Fibroblast of peridontal ligament (primary cell): ENCODE data around the gene ZNF391.
A peak's percentile ranks its signal among the peaks of the same experiment; 100 is the strongest.
"Not testable (repeated sequence)": the region's sequence is repeated elsewhere in the genome, so short reads cannot be mapped to it uniquely, and the experiment has no call there.

ENCODE experiments used
- DNase-seq: peaks from one replicate; pipeline ENCODE4 v3.0.0-alpha.2; 2010; ENCODE audit errors: extremely low read depth

Gene ZNF391

DNA sequence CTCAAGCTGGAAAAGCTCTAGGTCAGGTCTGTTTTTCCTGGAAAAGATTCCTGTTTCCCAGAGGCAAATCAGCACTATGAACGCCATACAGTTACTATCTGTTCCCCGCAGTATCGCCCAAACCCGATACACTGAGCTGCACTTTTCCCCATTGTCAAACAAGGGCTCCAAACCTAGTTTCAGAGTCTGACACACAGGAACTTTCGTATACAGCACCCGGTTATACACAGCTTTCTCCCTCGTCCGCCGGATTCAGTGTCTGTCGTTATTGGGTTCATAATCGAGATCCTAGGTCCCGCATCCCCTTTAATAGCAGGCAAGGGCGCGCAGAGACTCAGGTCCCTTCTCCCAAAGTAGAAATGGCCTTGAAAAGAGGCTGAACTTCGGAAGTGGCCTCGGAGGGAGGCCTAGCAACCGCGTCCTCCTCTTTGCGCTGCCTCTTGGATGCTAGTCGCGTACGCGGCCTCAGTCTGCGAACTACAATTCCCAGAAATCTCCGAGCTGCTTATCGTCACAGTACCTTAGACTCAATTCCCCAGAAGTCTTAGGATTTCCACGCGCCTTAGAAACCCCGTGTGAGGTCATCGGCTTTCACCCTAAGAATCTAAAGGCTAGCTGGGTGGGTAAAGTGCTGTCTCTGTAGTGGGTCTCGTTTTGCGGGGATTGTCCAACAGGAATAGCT lies 34.2 kb downstream of the ZNF391 start:
- no peak for DNase-seq

DNA sequence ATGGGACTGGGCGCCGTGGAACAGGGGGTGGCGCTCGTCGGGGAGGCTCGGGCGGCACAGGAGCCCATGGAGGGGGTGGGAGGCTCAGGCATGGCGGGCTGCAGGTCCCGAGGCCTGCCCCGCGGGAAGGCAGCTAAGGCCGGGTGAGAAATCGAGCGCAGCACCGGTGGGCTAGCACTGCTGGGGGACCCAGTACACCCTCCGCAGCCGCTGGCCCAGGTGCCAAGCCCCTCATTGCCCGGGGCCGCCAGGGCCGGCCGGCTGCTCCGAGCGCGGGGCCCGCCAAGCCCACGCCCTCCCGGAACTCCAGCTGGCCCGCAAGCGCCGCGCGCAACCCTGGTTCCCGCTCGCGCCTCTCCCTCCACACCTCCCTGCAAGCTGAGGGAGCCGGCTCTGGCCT lies 36.3 kb downstream of the ZNF391 start:
- not testable (repeated sequence) for DNase-seq

DNA sequence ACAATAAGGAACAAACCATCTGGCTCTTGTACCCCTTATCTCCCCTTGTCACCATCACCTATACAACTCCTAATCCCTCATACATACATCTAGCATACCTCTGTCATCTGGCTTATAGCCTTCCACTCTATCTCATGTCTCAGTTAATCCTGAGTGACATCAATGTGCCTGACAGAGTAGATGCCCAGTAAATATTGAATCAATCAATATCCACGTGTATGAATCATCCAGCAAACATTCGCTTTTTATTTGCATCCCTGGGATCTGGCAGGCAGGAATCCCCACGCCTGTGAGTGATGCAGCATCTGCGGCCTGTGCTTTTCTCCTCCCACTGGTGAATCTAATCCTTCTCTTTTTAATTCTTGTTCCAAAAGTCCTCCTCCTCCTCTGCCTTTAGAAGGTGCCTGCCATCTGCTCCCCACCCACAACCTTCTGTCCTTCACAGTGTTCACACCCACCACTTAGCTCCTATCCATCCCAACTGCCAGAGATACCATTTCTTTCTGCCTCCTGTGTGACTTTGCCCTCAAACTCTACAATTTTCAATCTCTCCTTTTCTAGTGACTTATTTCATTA lies 37.6 kb downstream of the ZNF391 start:
- DNase-seq = no peak

DNA sequence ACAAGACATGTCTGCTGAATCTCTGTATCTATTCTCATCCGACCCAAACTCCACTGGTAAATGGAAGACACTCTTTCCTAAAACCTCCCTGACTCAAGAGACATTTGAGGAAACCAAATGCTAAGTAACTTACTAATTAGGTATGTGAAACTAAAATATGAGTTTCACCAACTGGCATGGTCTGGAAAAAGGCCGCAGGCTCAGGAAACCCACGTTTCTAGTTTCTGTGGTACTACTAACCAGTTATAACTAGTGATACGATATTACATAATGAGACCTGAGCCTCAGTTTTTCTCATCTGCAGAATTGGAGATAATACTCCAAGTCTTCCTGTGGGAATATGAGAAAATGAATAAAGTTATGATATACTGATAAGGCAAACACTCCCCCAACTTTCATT lies 39.9 kb downstream of the ZNF391 start:
- DNase-seq = no peak

DNA sequence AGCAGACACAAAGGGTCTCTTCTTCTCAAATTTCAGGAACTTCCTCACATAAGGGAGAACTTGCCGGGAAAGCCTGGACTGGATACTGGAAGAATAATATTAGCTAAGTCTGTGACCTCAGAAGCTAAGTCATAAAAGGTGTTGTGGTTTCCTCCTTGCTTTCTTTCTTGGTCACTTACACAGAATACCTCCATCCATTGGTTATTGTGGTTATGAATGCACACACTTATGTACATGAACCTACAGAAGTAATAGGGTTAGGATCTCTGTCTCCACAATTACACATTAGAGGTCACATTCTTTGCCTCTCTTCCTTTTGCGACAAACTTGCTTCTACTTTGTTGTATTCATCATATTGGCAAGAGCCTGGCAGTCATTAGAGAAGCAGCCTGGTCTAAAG lies 40.4 kb downstream of the ZNF391 start:
- no peak for DNase-seq

DNA sequence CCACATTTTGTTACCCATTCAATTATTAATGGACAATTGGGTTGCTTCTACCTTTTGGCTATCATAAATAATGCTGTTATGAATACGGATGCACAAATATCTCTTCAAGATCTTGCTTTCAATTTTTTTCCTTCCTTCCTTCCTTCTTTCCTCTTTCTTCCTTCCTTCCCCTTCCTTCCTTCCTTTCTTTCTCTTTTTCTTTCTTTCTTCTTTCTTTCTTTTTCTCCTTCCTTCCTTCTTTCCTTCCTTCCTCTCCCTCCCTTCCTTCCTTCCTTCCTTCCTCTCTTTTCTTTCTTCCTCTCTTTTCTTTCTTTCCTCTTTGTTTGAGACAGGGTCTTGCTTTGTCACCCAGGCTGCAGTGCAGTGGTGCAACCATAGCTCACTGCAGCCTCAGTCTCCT lies 45.2 kb downstream of the ZNF391 start:
- no peak for DNase-seq

DNA sequence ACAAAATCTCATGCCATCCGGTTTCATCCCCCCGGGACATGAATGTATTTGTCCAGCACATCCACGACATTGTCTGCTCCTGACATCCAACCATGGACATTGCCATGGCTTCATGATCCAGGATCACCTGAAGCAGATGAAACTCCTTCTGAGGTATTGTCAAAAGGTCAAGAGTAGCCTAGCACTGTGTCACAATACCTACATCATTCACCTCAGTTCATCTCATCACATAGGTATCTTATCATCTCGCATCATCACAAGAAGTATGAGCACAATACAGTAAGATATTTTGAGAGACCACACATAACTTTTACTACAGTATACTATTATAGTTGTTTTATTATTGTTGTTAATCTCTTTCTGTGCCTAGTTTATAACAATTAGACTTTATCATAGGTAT lies 50.8 kb downstream of the ZNF391 start:
- DNase-seq = no peak

DNA sequence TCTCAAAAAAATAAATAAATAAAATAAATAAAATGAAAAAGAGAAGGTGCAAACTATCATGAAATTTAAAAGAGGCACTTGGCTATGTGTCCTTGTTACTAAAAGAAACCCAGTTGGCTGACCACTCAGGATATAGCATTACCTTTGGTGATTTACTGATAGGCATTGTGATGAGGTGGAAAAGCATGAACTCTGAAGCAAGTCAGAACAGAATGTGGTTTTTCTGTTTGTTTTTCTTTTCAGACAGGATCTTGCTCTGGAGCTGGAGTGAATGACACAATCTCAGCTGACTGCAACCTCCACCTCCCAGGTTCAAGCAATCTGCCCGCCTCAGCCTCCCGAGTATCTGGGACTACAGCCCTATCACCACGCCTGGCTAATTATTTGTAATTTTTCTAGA lies 52.4 kb downstream of the ZNF391 start:
- no peak for DNase-seq

DNA sequence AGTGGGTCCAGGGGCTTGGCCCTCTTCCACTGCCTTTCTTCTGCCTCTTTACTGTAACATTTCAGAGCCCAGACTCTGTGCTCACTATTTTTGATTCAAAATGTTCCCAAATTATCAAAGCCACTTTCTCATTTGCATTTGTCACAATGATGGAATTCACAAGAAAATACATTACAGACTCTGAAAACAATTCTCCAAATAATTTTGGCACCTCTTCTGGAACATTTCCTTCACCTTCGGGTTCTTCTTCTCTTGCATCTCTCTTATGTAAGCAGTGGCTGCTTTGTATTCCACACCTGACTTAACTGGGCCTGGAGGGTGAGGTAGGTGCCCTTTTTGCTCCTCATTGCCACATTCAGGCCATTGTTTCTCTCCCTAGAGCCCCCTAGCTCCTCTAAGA lies 54.4 kb downstream of the ZNF391 start:
- DNase-seq = no peak

DNA sequence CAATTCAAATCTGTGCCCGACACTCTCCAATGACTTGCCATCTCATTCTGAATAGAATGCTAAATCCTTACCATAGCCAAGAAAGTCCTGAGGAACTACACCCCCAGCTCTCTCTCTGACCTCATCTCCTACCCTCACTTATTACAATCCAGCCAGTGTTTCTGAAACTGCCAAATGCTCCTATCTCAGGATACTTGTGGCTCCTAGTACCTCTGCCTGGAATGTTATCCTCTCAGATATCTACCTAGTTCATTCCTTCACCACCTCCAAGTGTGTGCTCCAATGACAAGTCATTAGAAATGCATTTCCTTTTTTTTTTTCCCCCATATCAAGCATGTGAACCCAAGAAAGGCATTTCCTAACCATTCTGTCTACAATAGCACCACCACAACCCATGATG lies 59.9 kb downstream of the ZNF391 start:
- no peak for DNase-seq

DNA sequence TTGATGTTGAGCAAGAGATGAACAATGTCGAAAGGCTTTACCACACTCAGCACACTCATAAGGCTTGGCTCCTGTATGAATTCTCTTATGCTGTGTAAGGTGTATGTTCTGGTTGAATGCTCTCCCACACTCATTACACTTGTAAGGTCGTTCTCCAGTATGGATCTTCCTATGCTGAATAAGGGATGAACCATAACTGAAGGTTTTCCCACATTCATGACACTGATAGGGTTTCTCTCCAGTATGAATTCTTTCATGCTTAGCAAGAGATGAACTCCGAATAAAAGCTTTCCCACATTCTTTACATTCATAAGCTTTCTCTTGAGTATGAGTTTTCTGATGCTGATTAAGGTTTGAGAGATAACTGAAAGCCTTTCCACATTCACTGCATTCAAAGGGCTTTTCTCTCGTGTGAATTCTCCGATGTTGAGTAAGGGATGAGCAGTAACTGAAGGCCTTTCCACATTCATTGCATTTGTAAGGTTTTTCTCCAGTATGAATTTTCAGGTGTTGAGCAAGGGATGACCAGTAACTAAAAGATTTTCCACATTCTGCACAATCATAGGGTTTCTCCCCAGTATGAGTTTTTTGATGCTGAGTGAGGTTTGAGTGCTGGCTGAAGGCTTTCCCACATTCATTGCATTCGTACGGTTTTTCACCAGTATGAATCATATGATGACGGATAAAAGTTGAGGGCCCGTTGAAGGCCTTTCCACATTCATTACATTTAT lies 63.3 kb downstream of the ZNF391 start:
- no peak for DNase-seq

DNA sequence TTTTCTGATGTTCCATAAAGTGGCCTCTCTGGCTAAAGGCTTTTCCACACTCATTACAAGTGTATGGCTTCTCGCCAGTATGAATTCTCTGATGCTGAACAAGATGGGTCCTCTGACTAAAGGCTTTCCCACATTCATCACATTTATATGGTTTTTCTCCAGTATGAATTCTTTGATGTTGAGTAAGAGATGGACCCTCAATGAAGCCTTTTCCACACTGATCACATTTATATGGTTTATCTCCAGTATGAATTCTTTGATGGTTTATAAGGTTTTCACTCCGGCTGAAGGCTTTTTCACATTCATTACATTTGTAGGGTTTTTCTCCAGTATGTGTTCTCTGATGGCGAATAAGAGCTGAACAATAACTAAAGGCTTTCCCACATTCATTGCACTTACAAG lies 63.9 kb downstream of the ZNF391 start:
- peak; percentile 2 for DNase-seq
